Kidney glomerular epithelial cell (primary cell): ENCODE measurements around the gene NFAM1.

Source experiments
- DNase-seq: peaks from one replicate; lab custom pipeline; 2025; lab: John Stamatoyannopoulos, UW

Gene NFAM1

GRCh38 chr22:42416671-42417230, 15.5 kb downstream of the NFAM1 start:
- DNase-seq: no peak

- DNase-seq: no peak
Measured at GRCh38 chr22:42414565-42415303, 17.5 kb downstream of the NFAM1 start.

GRCh38 chr22:42414021-42414420, 18.2 kb downstream of the NFAM1 start:
- DNase-seq: no peak

GRCh38 chr22:42412744-42413333, 19.4 kb downstream of the NFAM1 start:
- DNase-seq: no peak

GRCh38 chr22:42410708-42411107, 21.5 kb downstream of the NFAM1 start:
- DNase-seq: no peak

GRCh38 chr22:42408810-42409529, 23.2 kb downstream of the NFAM1 start:
- no peak for DNase-seq

- DNase-seq: no peak
Measured at GRCh38 chr22:42408276-42408675, 23.9 kb downstream of the NFAM1 start.

GRCh38 chr22:42404266-42404665, 27.9 kb downstream of the NFAM1 start:
- no peak for DNase-seq

- DNase-seq: no peak
Measured at GRCh38 chr22:42401535-42402334, 30.5 kb downstream of the NFAM1 start.

GRCh38 chr22:42400811-42401534, 31.2 kb downstream of the NFAM1 start:
- no peak for DNase-seq

- no peak for DNase-seq
Measured at GRCh38 chr22:42399315-42400271, 32.6 kb downstream of the NFAM1 start.

GRCh38 chr22:42397332-42398249, 34.6 kb downstream of the NFAM1 start:
- DNase-seq: no peak

GRCh38 chr22:42396621-42397331, 35.4 kb downstream of the NFAM1 start:
- DNase-seq: no peak

- DNase-seq: no peak
Measured at GRCh38 chr22:42389143-42389542, 43.1 kb downstream of the NFAM1 start.

- no peak for DNase-seq
Measured at GRCh38 chr22:42388130-42388797, 43.9 kb downstream of the NFAM1 start.

- no peak for DNase-seq
Measured at GRCh38 chr22:42387631-42388030, 44.6 kb downstream of the NFAM1 start.

- no peak for DNase-seq
Measured at GRCh38 chr22:42385696-42386095, 46.5 kb downstream of the NFAM1 start.

- DNase-seq: no peak
Measured at GRCh38 chr22:42384506-42384905, 47.7 kb downstream of the NFAM1 start.
